NCI-H446 (cell line): ENCODE results near the gene SRGAP1.
"Not testable (repeated sequence)": the region's sequence is repeated elsewhere in the genome, so short reads cannot be mapped to it uniquely, and the experiment has no call there.

ENCODE experiments used
- DNase-seq, 2 experiments: peaks; one replicate each; lab custom pipeline; 2025; lab: John Stamatoyannopoulos, UW

The SRGAP1 gene

DNA sequence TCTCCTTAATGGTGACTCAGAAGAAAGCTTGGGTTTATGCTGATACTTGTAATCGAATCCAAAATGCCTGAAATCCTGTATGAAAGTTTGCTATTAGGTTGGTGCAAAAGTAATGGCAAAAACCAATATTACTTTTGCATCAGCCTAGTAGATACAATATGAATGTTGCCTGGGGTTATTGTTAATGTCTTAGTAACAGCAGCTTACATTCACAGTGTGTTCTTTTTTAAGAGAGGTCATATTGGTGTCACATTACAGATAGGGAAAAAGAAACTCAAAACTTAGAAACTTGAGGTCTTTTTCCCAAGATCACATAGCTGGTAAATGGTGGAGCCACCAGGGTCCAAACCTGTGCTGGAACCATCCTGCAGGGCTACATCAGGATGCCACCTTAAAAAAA lies 25.2 kb downstream of the SRGAP1 start:
- DNase-seq = no peak

DNA sequence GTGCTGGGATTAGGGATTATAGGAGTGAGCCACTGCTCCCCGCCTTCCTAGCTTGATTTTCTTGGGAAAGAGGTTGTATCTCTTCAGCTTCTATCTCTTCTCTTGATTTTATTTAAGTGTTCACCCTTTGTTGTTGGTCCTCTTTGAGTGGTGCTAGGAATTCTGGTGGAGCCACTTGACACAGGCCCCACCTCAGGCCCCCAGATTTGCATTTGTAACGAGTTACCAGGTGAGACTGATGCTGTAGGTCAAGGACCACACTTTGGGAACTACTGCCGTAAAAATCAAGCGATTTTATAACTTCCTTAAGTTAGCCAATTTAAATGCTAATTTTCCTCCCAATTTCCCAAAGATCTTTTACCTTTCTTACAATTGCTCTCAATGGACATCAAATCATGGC lies 26.3 kb downstream of the SRGAP1 start:
- no peak for DNase-seq

DNA sequence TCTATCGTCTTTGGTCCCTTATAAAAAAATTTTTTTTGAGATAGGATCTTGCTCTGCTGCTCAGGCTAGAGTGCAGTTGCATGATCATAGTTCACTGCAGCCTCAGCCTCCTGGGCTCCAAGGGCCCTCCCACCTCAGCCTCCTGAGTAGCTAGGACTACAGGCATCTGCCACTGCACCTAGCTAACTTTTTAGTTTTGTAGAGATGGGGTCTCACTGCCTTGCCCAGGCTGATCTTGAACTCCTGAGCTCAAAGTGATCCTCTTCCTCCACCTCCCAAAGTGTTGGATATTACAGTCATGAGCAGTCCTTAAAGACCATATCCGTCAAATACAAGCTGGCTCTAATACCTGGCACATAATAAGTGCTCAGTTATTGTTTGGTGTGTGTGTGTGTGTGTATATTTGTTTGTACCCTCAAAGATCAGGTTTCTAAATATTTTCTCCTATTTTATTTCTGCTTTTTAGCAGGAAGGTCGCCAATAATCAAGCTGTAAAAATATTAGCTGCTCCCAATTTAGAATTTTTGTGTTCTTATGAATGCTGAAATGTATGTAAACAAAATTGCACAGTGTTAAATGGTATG lies 30.5 kb downstream of the SRGAP1 start:
- no peak for DNase-seq

DNA sequence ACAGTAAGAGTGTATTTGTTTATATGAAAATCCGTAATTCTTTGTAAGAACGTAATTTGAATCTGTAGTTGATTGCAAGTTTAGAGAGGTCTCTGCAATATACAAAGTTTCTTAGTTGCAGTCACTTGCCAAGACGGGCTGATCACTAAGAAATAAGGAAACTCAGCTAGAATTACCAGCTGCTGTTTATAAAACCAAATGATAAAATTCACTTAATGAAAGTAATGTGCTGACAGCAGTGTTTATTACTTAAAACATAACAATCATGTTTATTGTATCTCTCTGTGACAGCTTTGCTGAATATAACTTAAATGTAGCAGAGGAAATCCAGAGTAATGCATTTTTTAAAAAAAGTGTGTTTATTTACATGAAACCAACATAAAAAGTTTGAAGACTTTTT lies 31.2 kb downstream of the SRGAP1 start:
- no peak for DNase-seq

DNA sequence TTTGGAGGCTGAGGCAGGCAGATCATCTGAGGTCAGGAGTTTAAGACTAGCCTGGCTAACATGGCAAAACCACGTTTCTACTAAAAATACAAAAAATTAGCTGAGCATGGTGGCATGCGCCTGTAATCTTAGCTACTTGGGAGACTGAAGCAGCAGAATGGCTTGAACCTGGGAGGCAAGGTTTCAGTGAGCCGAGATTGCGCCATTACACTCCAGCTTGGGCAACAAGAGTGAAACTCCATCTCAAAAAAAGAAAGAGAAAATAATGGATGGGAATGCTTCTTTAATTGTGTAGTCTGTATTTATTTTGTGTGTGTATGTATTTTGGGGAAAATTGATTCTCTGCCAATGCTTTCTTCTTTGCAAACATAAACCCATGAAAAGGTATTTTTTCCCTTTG lies 32.5 kb downstream of the SRGAP1 start:
- DNase-seq = no peak

DNA sequence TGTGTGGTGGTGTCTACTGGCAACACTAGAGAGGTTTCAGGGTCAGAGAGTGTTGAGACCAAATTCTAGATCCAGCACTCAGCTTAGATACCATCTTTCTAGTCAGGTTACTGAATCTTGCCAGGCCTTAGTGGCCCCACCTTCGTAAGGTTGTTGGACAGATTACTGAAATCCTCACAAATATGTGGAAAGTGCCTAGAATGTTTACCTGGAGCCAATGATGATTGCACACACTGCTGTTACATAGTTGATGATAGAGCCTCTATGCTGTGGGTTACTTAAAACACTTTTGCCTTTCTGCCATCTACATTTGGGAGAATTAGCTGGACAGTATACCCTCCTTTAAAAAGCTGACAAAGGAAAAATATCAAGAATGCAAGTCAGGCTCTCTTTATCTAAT lies 33.2 kb downstream of the SRGAP1 start:
- no peak for DNase-seq

DNA sequence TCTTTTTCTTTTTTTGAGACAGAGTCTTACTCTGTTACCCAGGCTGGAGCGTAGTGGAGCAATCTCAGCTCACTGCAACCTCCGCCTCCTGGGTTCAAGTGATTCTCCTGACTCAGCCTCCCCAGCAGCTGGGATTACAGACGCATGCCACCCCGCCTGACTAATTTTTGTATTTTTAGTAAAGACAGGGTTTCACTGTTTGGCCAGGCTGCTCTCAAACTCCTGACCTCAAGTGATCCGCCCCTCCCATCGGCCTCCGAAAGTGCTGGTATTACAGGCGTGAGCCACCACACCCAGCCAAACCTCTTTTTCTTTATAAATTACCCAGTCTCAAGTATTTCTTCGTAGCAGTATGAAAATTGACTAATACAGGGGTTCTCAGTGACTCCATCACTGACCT lies 35.7 kb downstream of the SRGAP1 start:
- DNase-seq = not testable (repeated sequence)

DNA sequence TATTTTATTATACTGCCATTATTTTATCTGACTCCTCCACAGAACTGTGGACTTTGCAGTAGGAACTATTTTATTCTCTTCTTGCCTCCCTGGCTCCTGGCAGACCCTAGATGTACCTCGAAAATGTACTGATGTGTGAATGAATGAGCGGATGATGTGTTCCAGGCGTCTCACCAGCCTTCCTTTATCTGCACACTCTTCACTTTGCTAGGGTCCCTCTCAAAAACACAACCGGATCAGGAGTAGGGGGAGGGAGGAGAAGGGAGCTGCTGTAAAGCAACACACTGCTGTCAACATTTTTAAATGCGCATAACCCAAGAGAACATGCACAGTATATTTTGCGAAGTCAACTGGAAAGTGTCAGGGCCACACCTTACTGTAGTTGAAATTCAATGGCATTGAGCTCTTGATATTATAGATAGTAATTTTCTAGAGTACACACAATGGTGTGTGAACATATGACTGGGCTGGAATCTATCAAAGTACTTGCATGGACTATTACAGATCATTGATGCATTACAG lies 36.3 kb downstream of the SRGAP1 start:
- DNase-seq = no peak

DNA sequence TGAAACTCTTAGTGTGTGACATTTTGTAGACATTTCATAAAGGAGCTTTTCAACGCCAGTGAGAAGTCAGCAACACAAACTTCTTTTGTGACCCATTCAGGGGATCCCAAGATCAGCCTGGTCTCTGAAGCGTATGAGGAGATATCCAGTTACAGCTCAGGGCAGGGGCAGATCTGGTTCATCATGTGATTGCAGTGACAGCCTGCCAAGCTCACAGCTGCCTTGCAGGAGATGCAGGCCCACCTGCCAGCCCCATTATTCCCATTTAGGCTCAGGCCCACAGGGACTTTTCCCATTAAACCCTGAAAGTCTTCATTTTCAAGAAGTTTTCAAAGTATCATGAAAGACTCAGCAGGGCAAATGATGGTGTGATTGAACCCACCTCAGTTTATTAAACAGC lies 38.3 kb downstream of the SRGAP1 start:
- peak; percentile 18 to 74 for DNase-seq

DNA sequence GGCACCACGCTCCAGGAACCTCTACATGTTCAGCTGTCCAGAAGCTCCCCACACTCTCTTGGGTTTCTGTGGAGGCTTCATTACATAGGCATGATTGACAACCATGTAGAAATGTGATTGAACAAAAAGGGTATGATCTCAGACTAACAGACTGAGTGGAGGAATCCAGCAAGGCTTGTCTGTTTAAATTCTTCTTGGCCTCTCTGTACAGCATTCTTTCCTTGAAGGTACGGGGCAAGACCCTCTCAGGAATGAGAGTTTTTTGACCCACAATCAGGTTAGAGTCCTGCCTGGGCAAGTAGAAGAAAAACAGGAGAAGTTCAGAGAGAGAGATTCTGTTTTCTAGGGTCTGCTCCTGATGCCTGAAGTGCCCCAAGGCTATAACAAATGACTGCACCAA lies 40.9 kb downstream of the SRGAP1 start:
- no peak for DNase-seq

DNA sequence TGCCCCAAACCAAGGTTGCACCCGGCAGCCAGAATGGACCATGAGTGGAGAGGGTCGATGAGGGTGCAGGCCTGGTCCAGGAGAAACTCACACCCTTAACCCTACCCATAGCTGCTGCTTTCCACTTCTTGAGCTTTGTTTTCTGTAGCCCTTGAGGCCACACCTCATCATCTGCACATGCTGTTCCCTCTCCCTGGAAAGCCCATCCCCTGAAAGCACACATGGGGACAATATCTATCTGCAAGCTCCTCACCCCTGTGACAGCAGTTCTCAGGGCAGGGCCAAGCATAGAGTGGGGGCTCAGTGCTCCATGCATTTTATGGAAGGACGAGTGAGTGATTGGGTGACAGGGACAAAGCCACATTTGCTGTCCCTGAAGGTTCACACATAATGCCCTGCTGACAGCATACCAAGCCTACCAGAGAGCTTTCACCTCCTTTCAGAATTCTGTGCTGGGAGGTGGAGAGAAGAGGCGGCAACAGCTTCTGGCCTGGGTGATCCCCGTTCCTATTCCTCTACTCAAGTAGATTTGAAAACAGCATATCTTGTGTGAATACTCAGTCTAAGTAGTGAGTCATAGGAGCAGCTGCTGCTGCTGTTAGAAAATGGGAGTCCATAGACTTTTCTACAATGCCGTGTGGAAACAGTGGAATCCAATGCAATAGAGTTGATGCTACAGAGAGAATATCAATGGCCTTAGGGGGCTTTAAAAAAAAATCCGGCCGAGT lies 44.6 kb downstream of the SRGAP1 start:
- DNase-seq = peak in 1 of 2 experiments; percentile 6

DNA sequence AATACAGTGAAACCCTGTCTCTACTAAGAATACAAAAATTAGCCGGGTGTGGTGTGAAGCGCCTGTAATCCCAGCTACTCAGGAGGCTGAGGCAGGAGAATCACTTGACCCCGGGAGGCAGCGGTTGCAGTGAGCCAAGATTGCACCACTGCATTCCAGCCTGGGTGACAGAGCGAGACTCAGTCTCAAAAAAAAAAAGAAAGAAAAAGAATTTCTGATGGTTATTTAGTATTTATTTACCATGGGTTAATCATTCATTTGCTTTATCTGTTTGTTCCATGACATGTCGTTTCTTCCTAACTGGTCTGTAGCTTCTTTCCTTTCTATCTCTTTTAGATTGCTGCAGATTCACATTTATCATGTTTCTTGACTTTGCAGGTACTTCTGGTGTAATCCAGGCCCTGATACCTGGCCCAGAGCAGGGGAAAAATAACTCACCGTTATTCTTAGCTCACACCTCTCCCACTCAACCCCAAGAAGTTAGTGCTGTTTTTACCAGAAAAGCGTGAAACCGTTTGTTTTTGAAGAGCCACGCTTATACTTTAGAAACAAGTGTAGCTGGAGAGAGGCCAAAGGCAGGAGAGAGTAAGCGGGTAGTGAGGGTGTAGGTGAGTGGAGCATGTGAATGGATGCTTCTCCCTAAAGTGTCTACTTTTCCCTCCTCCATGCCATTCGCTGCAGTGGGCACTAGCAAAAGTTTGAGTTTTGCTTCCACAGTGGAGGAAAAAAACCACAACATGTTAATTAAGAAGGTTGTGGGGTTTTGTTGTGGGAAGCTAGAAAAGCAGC lies 45.4 kb downstream of the SRGAP1 start:
- DNase-seq = no peak

DNA sequence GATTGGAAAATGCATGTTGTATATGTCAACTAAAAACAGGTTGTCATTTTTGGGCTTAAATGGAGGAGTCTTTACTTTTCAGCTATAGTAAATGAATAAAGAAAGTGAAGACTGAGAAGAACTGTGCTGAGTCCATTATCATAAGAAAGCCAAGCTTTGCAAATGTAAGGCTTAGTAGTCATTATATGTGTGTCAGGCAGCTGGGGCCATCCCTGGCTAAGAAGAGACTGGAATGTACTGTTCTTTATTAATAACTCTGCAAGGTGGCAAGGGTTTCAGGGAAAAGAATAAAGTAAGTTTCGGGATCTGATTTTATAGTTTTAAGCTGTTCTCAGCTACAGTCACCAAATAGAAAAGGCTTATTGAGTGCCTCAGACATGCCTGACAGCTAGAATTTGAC lies 48.7 kb downstream of the SRGAP1 start:
- no peak for DNase-seq

DNA sequence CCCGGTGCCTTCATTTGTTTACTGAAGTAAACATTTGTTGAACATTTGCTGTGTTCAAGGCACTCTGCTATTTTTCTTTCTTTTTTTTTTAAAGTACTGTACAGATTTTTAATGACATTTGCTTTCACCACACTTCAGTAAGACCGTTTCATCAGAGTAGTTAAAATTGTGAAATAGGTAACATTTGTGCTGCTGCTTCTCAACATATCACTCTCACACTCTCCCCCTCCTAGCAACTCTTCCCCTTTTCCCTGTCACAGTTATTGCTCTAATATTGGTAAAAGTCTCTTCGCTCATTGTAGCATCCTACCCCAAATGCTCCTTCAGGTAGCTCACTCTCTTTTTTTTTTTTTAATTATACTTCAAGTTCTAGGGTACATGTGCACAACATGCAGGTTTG lies 49.6 kb downstream of the SRGAP1 start:
- DNase-seq = no peak

DNA sequence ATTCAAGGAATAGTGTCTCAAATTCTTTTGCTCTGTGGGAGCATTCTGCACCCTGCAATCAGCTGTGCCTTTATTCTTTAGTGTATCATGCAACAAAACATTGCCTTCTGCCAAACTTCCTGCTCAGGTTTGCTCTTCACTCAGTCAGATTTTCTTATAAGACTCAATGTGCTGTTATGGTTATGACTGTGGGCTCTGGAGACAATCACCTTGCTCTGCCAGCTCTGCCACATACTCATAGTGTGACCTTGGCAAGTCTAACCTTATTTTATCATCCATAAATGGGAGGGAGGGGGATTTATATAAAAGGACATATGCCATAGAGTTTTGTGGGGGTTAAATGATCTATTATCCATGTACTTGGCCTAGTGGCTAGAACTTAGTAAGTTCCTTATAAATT lies 51.3 kb downstream of the SRGAP1 start:
- DNase-seq = no peak

DNA sequence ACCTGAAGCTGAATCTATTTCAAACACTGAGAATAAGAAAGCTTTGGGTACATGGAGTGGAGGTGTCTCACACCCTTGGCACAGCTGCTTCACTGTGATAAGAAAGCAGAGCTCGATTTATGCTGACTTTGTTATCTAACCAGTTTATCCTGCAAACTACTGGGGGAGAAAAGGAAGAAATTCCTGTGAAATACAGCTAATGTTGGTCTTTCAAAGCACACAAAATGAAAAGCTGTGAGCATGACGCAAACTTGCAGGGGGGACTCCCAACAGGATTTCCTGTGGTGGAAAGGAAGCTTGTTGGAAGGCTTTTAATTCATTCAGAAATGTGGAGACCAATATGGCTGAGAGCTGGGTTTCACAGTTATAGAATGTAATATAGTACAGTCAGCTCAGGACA lies 53.4 kb downstream of the SRGAP1 start:
- DNase-seq = no peak

DNA sequence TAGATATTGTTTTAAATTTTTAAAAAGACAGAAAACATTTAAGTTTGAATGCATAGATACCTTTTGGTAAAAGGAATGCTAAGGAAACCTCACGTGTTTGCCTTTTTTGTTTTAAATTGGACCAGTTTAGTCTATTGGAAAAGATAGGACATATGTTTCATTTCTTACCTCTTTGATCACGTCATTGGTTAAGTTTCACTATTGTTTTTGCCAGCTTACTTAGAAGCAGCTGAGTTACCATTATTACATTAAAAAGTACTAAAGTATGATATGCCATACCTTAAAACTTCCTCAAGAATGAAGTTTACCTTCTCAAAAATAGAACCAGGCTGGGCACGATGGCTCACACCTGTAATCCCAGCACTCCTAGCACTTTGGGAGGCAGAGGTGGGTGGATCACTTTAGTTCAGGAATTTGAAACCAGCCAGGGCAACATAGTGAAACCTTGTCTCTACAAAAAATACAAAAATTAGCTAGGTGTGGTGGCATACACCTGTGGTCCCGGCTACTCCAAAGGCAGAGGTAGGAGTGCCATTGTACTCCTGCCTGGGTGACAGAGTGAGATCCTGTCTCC lies 54.4 kb downstream of the SRGAP1 start:
- DNase-seq = no peak

DNA sequence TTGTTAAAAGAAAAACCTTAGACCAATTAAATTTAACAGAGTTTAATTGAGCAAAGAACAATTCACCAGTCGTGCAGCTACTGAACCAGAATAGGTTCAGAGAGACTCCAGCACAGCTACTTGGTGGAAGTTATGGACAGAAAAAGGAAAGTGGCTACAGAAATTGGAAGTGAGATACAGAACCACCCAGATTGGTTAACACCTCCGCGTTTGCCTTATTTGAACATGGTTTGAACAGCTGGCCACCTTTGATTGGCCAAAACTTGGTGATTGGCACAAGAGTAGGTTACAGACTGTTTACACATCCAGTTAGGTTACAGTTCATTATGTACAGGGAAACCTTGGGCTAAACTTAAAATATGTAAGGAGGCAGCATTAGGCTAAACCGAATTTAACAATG lies 54.9 kb downstream of the SRGAP1 start:
- peak in 1 of 2 experiments; percentile 7 for DNase-seq

DNA sequence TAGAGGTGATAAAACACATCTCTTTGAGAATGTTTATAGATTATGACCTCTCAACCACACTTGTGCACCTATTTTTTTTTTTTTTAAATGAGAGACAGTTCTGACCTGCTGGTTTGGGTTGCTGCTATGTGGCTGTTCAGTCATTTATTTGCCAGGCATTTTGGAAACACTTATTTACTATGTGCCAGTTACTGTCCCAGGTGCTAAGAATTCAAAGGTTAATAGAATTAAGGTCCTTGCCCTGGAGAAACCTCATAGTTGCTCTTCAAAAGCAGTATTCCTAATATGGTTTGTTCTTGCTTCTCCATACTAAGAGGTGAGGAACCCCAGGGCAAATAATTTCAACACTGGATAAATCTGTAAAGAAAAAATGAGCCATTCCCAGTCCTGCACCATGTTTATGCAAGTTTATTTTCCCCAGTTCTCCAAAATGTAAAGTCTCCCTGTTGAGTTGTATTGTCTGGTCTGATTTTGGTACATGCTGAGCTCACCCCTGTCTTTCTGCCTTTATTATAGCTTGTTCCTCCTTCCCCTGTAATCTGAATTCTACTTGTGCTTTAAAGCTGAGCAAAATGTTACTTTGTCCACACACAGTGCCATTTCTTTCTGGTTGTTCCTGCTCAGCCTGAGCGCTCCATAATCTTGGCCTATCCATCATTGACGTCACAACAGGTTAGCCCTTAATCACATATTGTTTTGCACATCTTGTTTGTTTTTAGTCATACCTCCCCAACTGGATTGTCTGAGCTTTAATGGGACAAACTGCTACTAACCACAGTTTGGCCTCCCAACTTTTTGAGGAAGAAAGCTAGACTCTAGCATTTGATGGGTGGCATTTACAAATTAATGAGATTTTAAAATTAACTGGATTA lies 56.7 kb downstream of the SRGAP1 start:
- DNase-seq = no peak

DNA sequence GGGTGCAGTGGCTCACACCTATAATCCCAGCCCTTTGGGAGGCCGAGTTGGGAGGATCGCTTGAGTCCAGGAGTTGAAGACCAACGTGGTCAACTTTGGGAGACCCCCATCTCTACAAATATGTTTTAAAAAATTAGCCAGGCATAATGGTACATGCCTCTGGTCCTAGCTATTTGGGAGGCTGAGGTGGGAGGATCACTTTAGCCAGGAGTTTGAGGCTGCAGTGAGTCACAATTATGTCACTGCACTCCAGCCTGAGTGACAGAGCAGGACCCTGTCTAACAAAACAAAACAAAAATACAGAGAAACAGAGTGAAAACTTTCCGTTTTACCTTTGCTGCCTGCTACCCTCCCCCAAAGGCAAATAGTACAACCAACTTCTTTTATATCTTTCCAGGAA lies 60.2 kb downstream of the SRGAP1 start:
- DNase-seq = no peak

DNA sequence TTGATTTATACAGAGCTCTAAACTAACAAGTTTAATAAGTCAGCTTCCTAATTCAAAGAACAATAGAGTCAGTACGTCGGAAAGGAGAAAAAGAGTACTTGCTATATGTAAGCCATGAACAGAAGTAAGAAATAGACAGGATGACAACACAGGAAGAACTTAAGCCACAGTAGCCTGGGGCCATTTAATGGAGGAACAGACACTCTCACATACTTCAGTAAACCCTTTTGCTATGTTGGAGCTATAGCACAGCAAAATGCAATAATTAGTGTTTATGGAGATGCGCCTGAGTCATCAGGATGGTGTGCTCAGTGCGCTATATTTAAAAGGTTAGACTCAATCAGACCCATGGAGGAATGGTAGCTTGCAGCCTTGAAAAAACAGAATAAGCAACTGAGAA lies 61.0 kb downstream of the SRGAP1 start:
- no peak for DNase-seq

DNA sequence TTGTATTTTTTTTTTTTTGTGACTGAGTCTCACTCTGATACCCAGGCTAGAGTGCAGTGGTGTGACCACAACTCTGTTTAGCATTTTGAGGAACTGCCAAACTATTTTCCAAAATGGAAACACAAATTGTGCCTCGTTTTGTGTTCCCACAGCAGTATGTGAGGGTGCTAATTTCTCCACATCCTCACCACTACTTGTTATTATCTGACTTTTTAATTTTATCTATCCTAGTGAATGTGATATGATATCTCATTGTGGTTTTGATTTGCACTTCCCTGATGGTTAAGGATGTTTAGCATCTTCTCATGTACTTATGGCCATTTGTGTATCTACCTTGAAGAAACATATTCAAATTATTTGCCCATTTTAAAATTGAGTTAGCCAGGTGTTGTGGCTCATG lies 62.4 kb downstream of the SRGAP1 start:
- no peak for DNase-seq
